NCI-H460 (cell line): ENCODE data around the gene RAD51B. TPM values are rescaled to one million over a fixed set of nuclear protein-coding genes. Genes with fewer than 3 reads are reported as not detected.

Source experiments
- DNase-seq: peaks from one replicate; pipeline ENCODE4 v3.0.0-alpha.2; 2016; ENCODE audit warnings: low read depth; ENCODE audit errors: extremely low read depth
- total RNA-seq: library from RNA; depleted of rRNA; stranded (reverse); fragments of >200 nt; shearing (Covaris generic); gene quantifications from 2 replicates; pipeline ENCODE4 v1.2.3, GENCODE V29; 2014

RAD51B gene
- total RNA-seq, 1 experiment from 2014 or later = 13.4 TPM

DNA sequence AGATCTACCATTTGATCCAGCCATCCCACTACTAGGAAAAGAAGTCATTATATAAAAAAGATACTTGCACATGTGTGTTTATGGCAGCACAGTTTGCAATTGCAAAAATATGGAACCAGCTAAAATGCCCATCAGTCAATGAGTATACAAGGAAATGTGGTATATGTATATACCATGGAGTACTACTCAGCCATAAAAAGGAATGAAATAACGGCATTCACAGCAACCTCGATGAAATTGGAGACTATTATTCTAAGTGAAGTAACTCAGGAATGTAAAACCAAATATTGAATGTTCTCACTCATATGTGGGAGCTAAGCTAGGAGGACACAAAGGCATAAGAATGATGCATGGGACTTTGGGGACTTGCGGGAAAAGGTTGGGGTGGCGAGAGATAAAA, 402.6 kb downstream of the RAD51B start:
- DNase-seq = no peak

DNA sequence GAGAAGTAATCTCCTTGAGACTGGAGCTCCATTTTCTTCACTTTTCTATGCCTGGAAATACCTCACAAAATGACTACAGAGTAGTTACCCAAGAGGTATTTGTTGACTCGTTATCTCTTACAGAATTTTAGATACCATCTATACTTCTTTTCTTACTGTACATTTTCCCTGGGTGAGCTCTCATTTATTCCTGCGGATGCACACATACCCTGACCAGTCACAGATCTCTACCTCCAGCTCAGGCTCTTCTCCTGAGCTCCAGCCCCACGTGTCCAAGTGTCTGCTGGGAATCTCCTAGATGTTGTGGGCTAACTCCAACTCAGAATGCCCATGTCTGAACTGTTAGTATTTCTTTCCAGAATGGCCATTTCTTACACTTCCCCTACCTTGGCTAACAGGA, 403.1 kb downstream of the RAD51B start:
- no peak for DNase-seq

DNA sequence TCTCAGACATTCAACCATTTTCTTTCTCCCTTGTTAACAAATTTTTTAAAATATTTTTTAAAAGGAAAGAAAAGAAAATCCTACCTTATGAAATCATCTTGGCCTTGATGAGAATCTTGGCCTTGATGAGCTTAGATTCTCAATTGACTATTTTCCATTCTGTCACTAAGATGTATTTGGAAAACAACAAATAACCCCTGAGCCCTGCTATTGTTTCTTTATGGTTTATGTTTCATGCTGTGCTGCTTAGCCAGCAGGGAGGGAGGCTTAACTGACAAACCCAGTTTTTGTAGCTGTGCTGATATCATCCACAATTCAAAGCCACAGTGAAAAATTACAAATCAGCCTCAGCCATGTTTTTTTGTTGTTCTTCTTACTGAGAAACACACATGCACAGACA, 404.1 kb downstream of the RAD51B start:
- no peak for DNase-seq

DNA sequence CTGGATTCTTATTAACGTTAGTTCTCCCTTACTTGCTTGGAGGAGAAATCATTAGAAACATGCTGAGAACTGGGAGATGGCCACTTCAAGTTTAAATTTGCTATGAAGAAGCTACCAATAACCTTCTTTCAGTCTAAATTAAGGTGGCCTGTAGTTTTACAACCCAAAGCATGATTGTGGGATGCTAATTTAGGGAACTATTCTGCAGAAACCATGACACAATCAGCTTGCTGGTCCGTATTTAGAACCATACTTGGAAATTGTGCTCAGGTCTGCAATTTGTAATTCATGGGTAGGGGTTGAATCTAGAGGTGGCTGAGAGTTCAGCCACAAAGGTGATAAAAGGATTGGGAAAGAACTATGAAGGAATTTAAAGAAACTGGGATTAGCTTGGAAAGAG, 405.7 kb downstream of the RAD51B start:
- DNase-seq = no peak

DNA sequence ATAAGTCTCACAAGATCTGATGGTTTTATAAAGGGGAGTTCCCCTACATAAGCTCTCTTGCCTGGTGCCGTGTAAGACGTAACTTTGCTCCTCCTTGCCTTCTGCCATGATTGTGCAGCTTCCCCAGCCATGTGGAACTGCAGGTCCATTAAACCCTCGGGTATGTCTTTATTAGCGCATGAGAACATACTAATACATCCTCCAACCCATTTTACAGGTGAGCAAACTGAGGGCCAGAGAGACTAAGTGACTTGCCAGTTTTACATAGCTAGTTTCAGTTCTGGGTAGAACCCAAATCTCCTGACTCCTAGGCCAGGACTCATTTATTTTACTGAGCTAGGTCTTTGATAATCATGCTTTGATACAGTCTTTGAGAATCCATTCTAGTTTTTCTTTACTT, 406.9 kb downstream of the RAD51B start:
- no peak for DNase-seq

DNA sequence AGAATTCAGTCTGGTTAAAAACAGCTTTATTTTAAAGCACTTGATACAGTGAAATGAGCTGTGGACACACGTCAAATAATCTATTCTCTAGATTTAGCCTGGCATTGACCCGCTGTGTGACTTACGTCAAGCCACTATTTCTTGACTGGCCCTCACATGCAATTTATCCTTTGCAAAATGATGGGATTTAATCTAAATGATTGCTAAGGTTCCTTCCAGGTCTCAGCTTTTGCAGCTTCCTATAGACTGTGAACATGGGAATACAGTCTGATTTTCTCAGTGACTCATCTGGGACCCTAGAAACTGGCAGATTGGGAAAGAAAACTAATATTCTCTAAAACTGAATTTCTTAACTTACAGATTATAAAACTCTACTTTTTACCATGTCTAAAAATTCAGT, 409.1 kb downstream of the RAD51B start:
- DNase-seq = no peak

DNA sequence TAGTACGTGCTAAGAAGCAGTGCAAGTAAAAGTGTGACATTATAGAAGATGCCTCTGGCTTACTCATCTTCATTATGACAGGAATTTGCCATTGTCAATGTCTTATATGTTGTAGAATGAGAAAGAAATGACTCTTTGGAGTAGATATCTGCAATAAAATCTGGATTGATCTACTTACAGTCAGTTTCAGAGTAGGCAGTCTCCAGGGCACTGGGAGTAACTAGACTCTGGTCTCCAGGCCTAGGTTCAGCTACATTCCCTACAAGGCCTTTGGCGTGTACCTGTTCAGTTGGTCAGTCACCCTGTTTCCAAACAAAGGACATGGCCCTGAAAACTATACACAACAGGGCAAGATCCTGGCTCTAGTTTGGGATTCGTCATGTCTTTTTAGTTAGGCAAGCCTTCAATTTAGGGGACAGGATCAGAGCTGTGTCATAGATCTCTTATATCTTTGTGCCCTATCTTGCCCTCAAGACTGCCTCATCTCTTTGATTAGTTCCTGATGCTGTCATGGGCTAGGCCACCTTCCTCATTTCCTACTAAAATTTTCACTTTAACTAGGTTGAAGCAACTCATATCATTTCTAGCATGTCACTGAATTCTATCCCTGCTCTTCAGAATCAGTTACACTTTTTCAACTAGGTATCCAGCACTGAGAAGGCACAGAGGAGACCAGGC, 410.0 kb downstream of the RAD51B start:
- DNase-seq = no peak

DNA sequence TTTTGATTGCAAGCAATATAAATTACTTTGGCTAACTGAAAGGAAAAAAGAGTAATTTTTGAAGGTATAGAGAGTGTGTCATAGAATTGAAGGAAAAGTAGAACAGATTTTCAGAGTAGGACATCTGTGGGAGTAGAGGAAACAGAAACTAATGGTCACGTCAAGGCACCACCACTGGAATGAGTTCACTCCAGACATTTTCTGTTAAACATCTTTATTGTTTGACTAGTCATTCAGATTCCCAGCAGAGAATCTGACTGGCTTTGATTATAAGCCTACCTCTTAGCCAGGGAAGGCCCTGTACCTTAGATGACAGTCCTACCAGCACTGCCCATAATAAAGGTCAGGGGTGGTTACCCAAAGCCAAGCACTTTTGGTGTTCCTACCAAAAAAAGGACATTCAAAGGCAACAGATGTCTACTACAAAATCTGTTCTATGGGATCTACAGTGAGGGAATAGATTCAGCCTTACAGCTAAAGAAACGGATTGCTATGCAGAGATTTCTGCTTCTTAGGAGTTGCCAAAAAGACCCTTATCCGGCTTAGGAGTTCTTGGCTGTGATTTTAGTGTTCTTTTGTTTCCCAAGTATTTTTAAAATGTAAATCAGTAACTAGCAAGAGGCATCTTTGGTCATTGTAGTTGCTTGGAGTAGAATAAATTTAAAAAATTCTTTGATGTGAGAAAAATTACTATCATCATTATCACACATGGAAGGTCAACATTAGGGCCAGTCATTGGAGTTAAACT, 410.8 kb downstream of the RAD51B start:
- no peak for DNase-seq

DNA sequence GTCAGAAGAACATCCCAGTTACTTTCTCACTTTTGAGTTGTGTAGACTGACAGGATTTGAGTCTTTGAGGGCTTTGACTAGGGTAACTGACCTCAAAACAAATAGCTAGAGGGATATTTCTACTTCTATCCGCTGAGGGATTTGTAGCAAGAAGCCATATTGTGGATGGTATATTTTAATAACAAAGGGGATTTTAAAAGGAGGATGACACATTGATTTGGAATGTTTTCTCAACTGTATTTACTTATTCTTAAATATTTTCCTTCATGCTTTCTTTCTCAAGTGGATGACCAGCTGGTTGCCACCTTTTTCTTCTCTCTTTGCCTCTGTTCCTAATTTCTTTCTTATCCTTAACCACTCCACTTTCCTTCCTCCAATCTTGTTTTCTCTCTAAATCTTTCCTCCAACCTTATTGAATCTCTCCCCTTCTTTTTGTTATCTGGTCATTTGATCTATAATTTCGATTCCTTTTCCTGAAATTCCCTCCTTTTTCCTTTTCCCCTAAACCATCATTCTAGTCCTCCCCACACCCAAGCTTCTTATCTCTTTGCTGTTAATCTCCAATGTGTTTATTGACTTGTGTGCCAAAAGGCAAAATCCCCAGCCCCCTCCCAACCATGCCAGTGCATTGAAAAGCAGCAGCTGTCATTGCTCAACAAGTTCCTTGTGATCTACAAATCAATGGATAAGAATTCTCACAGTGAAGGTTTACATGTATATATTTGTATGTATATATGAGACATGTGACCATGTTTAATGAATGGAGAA, 411.6 kb downstream of the RAD51B start:
- no peak for DNase-seq

DNA sequence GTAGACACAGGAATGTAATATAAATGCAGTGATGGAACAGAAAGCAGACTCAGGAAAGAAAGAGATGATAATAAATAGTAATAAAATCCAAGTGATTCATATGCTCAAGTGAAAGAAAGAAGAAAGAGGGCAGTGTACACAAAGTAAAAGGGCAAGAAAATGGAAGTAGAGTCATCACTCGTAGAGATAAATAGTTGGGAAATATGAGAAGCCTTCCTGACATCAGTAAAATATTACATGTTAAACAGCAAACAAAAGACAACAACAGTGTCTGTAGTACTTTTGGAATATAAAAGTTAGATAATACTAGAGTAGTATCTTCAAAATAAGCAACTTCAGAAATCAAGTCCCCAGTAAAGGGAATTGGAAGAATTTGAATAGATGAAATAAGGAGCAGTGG, 412.3 kb downstream of the RAD51B start:
- DNase-seq = no peak

DNA sequence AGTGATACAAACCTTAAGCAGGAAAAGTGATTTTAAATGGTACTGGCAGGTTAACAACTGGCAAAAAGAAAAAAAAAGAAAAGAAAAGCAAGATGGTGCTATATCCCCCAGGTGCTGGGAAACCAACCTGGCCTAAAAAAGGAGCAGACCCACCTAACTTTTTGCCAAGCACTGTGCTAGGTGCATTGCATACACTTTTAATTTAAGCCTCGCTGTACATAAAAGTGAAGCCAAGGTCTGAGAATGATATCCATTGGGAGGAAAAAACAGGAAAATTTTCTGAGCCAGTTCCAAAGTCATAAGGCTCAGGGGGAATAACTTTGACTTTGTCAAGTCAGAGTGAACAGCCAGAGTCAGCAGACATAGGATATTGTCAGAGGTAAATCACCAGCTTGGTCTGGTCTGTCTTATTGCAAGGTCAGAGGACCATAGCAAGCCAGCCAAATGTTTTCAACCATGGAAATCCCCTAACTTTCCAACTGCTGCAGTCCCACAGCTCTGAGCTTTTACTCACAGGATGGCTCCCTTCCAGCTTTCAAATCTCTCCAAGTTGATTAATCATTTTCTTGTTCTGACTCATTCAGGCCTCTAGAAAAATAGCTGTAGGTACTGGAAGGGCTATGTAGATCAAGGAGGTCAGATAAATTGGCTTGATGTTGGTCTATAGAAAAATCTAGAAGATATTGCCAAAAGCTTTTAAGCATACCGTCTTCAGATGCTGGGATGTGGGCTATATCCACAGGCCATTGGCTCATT, 412.9 kb downstream of the RAD51B start:
- peak; percentile 57 for DNase-seq

DNA sequence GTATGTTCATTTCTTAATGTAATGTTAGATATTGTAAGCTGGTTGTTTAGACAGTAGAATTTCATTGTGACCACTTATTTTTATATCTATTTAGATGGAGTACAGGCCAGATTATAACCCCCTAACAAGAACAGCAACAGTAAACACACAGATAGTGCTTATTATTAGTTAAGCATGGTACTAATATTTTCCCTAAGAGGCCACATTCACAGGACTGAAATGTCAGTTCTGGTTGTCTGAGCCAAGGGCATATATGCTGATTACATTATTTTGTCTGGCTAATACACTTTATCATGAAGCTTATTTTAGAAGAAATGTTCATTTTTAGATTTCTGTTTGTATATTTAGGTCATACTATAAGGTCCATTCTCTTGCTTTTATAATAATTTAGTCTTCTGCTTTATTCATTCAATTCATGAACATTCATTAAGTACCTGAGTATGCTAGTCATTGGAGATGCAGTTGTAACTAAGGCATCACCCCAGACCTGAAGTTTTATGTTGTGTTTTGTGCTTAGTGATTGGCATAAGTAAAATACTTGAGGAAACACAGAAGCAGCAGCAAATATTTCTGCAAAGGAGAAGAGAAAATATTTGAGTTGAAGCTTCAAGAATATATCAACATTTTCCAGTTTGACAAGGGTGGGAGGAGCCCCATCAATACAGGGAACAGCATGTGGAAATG, 413.7 kb downstream of the RAD51B start:
- DNase-seq = no peak

DNA sequence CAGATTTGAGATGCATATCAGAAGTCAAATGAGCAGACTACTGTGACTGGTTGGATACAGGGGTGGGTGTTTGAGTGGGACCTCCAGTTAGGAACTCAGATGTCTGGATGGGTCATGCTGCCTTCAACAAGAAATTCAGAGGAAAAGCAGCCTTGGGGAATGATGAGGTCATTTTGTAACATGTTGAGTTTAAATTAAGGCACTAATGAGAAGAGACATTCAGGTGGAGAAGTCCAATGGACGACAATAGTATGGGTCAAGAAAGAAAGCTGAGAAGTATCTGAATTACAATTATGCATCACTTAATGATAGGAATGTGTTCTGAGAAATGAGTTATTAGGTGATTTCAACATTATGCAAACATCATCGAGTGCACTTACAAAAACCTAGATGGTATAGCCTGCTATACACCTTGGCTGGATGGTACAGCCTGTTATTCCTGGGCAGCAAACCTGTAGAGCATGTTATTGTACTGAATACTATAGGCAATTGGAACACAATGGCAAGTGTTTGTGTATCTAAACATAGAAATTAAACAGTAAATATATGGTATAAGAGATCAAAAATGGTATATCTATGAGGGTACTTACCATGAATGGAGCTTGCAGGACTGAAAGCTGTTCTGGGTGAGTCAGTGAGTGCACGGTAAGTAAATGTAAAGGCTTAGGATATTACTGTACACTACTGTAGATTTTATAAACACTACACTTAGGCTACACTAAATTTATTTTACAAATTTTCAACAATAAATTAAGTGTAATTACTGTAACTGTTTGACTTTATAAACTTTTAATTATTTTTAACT, 414.7 kb downstream of the RAD51B start:
- DNase-seq = no peak

DNA sequence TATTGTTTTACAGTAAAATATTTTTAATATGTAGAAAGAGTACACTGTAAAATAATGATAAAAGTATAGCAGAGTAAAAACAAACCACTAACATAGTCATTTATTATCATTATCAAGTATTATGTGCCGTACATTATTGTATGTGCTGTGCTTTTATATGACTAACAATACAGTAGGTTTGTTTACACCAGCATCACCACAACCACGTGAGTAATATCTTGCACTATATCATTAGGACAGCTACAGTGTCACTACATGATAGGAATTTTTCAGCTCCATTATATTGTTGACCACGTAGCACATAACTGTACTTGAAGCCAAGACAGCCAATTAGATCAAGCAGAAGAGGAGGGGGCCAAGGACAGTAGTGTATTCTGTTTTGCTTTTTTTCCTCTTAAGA, 415.4 kb downstream of the RAD51B start:
- DNase-seq = no peak

DNA sequence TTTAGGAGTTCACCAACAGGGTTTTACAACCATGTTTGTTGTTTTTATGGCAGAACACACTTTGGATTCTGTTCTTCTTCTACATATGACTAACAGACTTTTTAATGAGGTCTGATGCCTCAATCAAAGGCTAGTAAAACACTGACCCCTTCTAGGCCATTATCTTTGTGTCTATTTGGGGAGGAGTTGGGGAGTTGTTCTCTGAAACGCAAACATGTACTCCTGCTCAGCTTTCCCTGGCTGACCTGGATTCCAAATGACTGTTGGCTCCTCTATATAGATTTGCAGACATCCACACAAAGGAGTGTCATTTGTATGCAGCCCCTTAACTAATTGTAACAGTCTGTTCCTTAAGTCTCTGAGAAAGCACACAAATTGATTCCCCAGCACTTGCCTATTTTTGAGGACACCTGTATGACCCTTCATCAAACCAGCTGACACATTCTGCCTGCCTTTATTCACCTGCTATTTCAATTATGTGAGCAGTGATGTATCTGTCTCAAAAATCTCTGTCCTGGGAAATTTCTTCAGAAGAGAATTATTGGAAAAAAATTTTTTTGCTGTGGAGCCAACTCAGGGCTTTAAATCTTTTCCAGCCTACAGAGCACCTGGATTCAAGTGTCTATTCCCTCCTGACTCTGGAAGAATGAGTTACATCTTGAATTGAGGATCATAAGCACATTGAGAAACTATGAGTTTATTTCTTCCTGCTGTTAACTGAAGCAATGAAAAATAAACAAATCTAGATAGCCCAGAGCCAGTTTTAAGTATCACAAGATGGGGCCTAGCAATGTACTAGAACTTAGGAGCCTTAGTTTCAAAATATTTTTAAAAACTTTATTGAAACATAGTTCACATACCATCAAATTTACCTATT, 417.2 kb downstream of the RAD51B start:
- DNase-seq = no peak

DNA sequence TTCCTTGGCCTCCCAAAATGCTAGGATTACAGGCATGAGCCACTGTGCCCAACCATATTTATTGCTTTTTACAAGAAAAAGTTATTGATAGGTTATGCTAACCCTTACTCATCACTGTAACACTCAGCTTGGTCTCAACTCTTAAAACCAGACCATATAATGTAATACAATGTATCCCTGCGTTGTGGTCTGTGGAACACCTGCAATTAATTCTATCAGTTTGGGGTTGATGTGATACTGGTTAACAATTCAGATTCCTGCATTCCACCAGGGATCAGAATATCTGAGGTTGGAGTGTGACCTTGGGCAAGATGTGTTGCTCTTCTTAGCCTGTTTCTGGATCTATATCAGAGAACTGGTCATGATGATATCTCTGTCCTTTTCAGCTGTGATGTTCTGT, 419.0 kb downstream of the RAD51B start:
- no peak for DNase-seq

DNA sequence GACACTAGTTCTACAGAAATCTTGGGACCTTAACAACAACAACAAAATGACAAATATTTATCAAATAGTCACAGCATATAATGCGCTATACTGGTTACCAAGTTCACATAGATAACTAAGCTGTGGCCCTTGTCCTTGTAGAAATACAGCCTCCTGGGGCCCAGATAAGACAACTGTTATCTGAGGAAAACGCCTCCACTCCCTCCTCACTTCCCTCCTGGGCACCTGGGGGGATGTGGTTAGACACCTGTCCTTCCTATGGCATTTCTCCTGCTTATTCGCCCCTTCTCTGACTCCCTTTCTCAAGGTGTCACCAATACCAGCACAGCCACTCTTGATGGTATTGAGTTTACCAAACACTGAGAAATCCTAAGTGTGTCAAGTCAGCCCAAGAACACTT, 419.4 kb downstream of the RAD51B start:
- DNase-seq = no peak

DNA sequence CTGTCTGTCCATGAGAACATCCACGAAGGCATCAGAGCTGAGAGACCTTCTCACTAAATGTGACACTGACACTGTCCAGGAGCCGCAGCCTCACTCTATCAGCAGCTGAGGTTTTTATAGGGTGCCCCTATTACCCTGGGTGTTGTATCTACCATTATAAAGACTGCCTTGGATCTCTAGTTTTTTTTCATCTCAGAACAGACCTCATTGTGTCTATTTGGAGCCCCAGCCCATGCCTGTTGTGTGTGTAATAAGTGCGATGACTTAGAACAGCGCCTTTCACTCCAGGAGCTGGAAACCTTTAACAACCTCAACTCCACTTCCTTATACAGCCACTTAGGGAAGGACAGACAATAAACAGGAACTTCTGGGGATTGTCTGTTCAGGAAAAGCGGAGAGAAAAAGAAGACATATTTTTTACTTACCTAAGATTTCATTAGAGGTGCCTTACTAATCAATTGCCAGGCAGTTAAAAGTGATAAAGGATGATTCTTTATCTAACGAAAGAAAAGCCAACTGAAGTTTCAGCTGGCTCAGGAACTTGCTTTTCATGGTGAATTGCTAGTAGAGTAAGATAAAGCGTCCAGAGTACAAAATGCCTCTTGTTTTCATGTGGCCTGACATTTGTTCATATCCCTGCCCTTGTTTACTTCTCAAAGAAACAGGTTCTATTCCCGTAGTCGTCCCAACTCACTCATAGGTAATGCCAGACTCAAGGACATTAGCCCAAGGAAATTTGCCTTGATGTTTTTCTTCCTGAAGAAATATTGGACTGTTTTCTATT, 420.6 kb downstream of the RAD51B start:
- DNase-seq = no peak
